Vagina (tissue), 2 donors: ENCODE results near the gene CEP89. TPM values are rescaled to one million over a fixed set of nuclear protein-coding genes. Genes with fewer than 3 reads are reported as not detected.

ENCODE experiments used
- DNase-seq, 2 donors: peaks; one replicate each; pipeline ENCODE4 v3.0.0-alpha.2; 2017; ENCODE audit errors: extremely low spot score in 2 of 2
- H3K27ac ChIP-seq: fragments of 200-600 bp; sonication (generic); one replicate; pipeline ENCODE4 v1.5.1; 2019
- H3K27me3 ChIP-seq: fragments of 200-600 bp; sonication (generic); one replicate; pipeline ENCODE4 v1.5.1; 2019
- H3K36me3 ChIP-seq, 2 donors: fragments of 200-600 bp; sonication (generic); one replicate each; pipeline ENCODE4 v1.5.1; 2017 to 2019
- H3K4me1 ChIP-seq: fragments of 200-600 bp; sonication (generic); one replicate; pipeline ENCODE4 v1.5.1; 2019
- H3K4me3 ChIP-seq, 2 donors: fragments of 200-600 bp; sonication (generic); 1 replicate in 1 of 2; 2 replicates in 1 of 2; pipeline ENCODE4 v1.5.1; 2016 to 2019
- H3K9me3 ChIP-seq: fragments of 200-600 bp; sonication (generic); one replicate; pipeline ENCODE4 v1.5.1; 2019
- CTCF ChIP-seq, 3 experiments: fragments of 450-650 bp in 2 of 3; fragments of 200-600 bp in 1 of 3; sonication (generic) in 1 of 3; IDR thresholded peaks; one replicate each; pipeline ENCODE4 v1.5.1; 2017 to 2019; ENCODE audit warnings: antibody characterized with exemption in 3 of 3, mild to moderate bottlenecking in 2 of 3, moderate library complexity in 2 of 3
- POLR2A ChIP-seq, 2 donors: fragments of 450-650 bp; IDR thresholded peaks; one replicate each; pipeline ENCODE4 v1.6.1; 2017; ENCODE audit warnings: antibody characterized with exemption in 2 of 2, mild to moderate bottlenecking in 2 of 2, moderate library complexity in 2 of 2
- POLR2AphosphoS5 ChIP-seq, 2 donors: sonication (generic); formaldehyde crosslinking; IDR thresholded peaks; one replicate each; pipeline ENCODE4 v1.9.0; 2017; ENCODE audit warnings: antibody characterized with exemption in 2 of 2, mild to moderate bottlenecking in 2 of 2, low read depth in 1 of 2; ENCODE audit not compliant: insufficient read depth in 1 of 2
- intact Hi-C: fragments of 100-400 bp; cut with DNase I; formaldehyde crosslinking; loops from one replicate; pipeline ENCODE4 v1.15.1; 2023
- total RNA-seq: library from RNA; depleted of rRNA; stranded (reverse); fragments of >200 nt; gene quantifications from one replicate; pipeline ENCODE4 v1.2.3, GENCODE V29; 2016

Gene CEP89
- total RNA-seq, 1 donor from 2014 or later = 12.0 TPM

- Histone ChIP-seq H3K36me3 (peaks cover 0 to 44% of the 10 kb centered on the region in 2 donors), H3K4me1 (no peaks in the 10 kb centered on the region), H3K27ac (no peak overlapping the region), H3K27me3 (no peaks in the 10 kb centered on the region), H3K9me3 (peaks cover 18% of the 10 kb centered on the region), H3K4me3 (no peak overlapping the region)
- TF ChIP-seq POLR2AphosphoS5 (IDR thresholded peaks at IDR 0.05; ENCODE audit: insufficient read depth in 1 of 2, low read depth in 1 of 2) = no peak
- no peak for TF ChIP-seq POLR2A (IDR thresholded peaks at IDR 0.05)
- no peak for TF ChIP-seq CTCF (IDR thresholded peaks at IDR 0.05)
- DNase-seq = no peak
- intact Hi-C loops = no loop called here
Observed at GRCh38 chr19:32891609-32892008, 80.1 kb downstream of the CEP89 start.

GRCh38 chr19:32890841-32891240 lies 80.9 kb downstream of the CEP89 start:
- H3K9me3 ChIP-seq = peaks cover 18% of the 10 kb centered on the region
- TF ChIP-seq POLR2A (IDR thresholded peaks at IDR 0.05) (no peak), CTCF (IDR thresholded peaks at IDR 0.05) (no peak), POLR2AphosphoS5 (IDR thresholded peaks at IDR 0.05; ENCODE audit: insufficient read depth in 1 of 2, low read depth in 1 of 2) (no peak)
- intact Hi-C loops = no loop called here
- no peaks in the 10 kb centered on the region for H3K4me1 ChIP-seq
- no peak overlapping the region for H3K27ac ChIP-seq
- H3K4me3 ChIP-seq = no peak overlapping the region
- peaks cover 0 to 44% of the 10 kb centered on the region in 2 donors for H3K36me3 ChIP-seq
- no peaks in the 10 kb centered on the region for H3K27me3 ChIP-seq
- DNase-seq = no peak

GRCh38 chr19:32890326-32890725 lies 81.4 kb downstream of the CEP89 start:
- Histone ChIP-seq H3K27me3 (no peaks in the 10 kb centered on the region), H3K36me3 (peaks cover 0 to 44% of the 10 kb centered on the region in 2 donors), H3K9me3 (peaks cover 18% of the 10 kb centered on the region), H3K4me1 (no peaks in the 10 kb centered on the region), H3K27ac (no peak overlapping the region), H3K4me3 (no peak overlapping the region)
- intact Hi-C loops = no loop called here
- no peak for TF ChIP-seq CTCF (IDR thresholded peaks at IDR 0.05)
- DNase-seq = no peak

GRCh38 chr19:32889137-32889934 lies 82.4 kb downstream of the CEP89 start:
- Histone ChIP-seq H3K27me3 (no peaks in the 10 kb centered on the region), H3K4me1 (no peaks in the 10 kb centered on the region), H3K27ac (no peak overlapping the region), H3K9me3 (peaks cover 18% of the 10 kb centered on the region), H3K4me3 (no peak overlapping the region), H3K36me3 (peaks cover 0 to 41% of the 10 kb centered on the region in 2 donors)
- no peak for TF ChIP-seq POLR2A (IDR thresholded peaks at IDR 0.05)
- no peak for TF ChIP-seq CTCF (IDR thresholded peaks at IDR 0.05)
- no peak for TF ChIP-seq POLR2AphosphoS5 (IDR thresholded peaks at IDR 0.05; ENCODE audit: insufficient read depth in 1 of 2, low read depth in 1 of 2)
- intact Hi-C loops = no loop called here
- no peak for DNase-seq

- H3K36me3 ChIP-seq = peaks cover 0 to 27% of the 10 kb centered on the region in 2 donors
Observed at GRCh38 chr19:32887572-32888215, 84.1 kb downstream of the CEP89 start.

More at GRCh38 chr19:32887572-32888215, 84.1 kb downstream of the CEP89 start:
- no peak overlapping the region for H3K27ac ChIP-seq
- no peaks in the 10 kb centered on the region for H3K27me3 ChIP-seq
- no peak for DNase-seq
- H3K9me3 ChIP-seq = peaks cover 9% of the 10 kb centered on the region
- no peaks in the 10 kb centered on the region for H3K4me1 ChIP-seq
- no peak overlapping the region for H3K4me3 ChIP-seq
- intact Hi-C loops = no loop called here
- TF ChIP-seq POLR2A (IDR thresholded peaks at IDR 0.05) (no peak), POLR2AphosphoS5 (IDR thresholded peaks at IDR 0.05; ENCODE audit: insufficient read depth in 1 of 2, low read depth in 1 of 2) (no peak), CTCF (IDR thresholded peaks at IDR 0.05) (no peak)
